Hematopoietic multipotent progenitor cell treated with erythropoietin and hydrocortisone succinate and interleukin-3 and kit ligand, for 15 days (in vitro differentiated cells): Measurements from ENCODE around the gene WDR20.
"Not testable (repeated sequence)": the region's sequence is repeated elsewhere in the genome, so short reads cannot be mapped to it uniquely, and the experiment has no call there.

ENCODE experiments used
- DNase-seq: peaks from one replicate; pipeline ENCODE4 v3.0.0-alpha.2; 2015; ENCODE audit warnings: low spot score

The WDR20 gene, protein sequence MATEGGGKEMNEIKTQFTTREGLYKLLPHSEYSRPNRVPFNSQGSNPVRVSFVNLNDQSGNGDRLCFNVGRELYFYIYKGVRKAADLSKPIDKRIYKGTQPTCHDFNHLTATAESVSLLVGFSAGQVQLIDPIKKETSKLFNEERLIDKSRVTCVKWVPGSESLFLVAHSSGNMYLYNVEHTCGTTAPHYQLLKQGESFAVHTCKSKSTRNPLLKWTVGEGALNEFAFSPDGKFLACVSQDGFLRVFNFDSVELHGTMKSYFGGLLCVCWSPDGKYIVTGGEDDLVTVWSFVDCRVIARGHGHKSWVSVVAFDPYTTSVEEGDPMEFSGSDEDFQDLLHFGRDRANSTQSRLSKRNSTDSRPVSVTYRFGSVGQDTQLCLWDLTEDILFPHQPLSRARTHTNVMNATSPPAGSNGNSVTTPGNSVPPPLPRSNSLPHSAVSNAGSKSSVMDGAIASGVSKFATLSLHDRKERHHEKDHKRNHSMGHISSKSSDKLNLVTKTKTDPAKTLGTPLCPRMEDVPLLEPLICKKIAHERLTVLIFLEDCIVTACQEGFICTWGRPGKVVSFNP

DNA sequence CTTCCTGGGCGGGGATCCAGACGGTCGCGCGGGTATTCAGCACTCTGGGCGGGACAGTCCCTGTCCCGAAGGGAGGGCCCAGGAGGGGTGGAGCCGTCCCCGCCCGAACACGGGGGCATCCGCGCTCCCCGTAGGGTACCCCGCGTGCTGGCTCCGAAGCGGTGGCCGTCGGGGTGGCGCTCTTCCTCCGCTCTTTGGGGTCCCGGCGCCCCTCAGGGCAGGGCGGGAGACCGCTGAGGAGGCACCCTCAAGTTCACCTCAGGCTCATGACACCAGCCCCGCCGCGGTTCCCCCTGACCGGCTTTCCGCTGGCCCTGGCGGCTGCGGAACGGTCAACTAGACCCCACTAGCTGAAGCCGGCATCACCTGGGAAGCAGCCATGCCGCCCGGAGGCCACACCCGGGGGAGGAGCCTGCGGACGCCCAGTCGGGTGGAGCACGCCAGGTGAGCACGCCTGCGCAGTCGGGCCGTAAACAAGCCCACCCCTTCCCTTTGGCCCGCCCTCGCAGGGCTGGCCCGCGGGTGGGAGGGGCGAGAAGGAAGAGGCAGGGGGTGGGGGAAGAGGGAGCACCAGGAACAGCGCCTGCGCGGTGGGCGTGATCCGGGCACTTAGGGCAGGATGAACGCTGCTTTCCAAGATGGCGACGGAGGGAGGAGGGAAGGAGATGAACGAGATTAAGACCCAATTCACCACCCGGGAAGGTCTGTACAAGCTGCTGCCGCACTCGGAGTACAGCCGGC, at the start of gene WDR20:
Gene WDR20 (plus strand): TSS at position 612 of the 741 bp plus-strand sequence. CDS start 27 bp downstream, at position 639.
- DNase-seq = peak; percentile 97

DNA sequence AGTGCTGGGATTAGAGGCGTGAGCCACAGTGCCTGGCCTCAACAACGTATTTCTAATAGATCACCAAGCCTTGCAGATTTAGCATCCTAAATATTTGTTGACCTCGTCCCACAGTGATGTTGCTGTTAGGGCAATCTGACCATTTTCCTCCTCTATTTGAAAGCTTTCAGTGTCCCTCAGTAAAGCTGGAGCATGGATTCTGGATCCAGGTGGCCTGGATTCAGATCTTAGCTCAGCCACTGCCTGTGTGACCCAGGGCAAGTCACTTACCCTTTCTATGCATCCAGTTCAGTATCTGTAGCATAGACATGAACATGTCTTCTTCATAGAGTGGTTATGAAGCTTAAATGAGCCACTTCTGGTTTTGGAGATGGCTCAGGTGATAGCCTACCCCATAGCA, 49.0 kb upstream of the WDR20 start:
- DNase-seq = no peak

DNA sequence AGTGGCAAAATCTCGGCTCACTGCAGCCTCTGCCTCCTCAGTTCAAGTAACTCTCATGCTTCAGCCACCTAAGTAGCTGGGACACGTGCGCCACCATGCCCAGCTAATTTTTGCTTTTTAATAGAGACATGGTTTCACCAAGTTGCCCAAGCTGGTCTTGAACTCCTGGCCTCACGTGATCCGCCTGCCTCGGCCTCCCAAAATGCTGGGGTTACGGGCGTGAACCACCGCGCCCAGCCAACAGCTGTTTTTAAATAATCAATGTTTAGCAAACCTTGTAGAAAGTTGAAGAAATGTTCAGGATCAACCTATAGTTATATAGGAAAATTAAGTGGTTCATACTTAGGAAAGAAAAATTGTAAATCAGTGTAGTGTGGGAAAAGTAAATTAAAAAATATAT, 46.9 kb upstream of the WDR20 start:
- DNase-seq = no peak

DNA sequence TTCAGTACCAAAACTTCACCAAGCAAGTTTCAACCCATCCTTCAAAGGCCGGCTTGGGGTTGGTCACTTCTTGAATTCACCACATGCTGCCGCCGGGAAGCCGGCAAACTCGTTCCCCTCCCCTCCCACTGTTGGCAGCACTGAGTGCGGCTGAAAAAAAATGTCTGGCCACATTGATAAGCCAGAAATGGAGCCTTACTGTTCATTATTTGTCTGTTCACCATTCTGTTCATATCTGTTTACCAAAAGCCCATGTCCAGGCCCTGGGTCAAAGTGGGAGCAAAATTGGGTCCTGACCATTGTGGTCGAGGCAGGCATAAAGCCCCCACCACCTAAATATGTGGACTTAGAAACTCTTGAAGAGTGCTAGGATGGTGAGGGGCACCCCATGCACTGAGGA, 45.6 kb upstream of the WDR20 start:
- DNase-seq = peak; percentile 77

DNA sequence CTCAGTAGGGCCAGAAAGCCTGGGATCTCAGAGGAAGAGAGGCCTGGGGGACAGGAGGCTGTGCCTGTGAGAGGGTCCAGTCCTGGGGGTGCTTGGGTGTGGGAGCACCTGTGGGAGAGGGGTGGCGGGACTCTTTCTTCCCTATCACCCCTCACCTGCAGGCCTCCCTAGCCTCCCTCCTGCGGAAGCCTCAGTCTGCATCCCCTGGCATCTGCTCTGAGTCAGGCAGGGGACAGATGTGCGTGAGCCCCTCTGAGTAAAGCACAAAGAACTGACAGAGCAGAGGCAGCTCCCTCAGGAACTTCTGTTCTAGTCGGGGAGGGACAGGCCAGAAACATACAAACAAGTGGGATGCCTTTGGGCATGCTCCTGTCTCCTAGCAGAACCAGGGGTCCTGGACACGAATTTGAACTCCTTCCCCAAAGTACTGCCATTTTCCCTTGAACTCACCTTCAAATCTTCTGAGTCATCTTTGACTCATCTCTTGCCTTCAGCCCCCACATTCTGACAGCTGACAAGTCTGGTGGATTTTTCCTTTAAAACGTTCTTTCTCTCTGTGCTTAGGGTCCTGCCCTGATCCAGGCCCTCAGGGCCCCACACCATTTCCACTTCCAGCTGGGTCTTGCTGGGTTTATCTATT, 44.3 kb upstream of the WDR20 start:
- peak; percentile 35 for DNase-seq

DNA sequence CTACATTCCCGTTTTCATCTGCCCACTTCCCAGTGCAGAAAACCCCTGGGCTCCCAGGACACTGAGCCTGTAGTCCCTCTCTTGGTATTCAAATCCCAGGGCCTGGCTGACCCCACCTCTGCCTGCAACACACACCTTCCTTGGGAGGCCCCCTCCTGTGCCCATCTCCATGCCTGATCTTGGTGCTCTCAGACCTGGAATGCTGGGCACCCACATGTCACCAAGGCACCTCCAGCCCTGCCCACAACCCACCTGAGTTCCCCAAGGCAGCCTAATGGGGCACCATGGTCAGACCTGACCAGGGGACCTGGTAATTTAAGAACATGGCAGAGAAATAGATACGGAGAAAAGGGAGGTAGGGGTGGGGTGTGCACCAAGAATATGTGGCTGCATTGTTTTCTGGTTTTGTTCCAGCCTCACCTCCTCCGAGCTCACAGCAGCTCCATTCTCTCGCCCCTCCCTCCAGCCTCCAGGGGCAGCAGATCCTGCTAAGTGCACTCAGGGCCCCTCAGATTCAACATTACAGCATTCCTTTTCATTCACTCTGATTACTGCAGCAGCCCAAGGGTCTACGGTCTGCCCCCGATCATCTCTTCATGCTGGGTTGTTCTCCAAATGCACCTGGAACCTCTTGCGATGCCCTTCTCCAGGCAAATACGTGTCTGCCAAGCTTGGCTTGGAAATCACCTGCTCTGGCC, 43.7 kb upstream of the WDR20 start:
- DNase-seq = no peak

DNA sequence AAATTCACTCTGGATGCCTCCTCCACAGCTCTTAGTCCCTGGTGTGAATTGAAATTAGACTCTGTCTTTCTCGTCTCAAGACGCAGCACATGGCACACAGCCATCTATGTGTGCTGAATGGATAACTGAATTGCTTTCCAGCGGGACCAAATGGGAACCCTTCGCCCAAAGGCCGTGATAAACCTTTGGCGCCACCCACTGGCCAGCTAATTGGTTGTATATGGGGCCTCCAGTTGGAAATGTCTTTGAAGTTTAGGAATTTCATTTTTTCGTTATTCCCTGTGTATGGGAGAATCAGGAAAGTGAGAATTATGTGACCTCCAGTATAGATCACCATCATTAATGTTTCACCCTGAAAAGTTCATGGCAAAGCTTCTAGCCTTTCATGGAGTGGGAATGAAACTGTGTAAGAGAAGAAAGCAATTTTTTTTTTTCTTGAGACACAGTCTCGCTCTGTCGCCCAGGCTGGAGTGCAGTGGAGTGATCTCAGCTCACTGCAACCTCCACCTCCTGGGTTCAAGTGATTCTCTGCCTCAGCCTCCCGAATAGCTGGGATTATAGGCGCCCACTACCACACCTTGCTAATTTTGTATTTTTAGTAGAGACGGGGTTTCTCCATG, 43.0 kb upstream of the WDR20 start:
- peak; percentile 82 for DNase-seq

DNA sequence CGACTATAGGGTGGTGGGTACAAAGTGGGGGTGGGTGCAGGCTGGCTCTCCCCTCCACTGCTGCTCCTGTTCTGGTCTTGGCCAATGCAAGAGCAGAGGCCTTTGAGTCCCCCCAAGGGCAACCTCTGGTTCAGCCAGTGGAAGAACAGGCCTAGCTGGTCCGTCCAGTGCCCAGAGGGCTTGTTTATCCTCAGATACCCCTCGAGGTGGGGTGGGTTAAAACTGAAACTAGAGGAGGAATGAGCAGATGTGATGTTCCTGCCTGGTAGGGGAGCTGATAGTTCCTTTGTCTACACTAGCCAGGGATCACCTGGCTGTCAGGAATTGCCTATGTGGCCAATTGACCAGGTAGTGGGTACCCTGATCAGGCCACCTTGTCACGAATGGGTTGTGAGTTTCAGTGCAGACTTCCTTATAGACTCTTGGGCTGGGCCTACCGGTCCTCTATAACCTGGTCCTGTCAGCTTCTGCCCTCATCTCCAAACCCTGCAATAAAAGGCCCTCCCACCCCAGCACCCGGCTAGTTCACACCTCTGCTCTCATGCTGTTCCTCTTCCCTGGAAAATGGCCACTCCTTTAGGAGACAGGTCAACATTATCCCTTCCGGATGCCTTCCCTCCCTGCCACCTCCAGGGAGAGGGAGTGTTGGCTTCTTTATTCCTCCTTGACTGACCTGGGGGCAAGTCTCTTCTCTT, 42.1 kb upstream of the WDR20 start:
- no peak for DNase-seq

DNA sequence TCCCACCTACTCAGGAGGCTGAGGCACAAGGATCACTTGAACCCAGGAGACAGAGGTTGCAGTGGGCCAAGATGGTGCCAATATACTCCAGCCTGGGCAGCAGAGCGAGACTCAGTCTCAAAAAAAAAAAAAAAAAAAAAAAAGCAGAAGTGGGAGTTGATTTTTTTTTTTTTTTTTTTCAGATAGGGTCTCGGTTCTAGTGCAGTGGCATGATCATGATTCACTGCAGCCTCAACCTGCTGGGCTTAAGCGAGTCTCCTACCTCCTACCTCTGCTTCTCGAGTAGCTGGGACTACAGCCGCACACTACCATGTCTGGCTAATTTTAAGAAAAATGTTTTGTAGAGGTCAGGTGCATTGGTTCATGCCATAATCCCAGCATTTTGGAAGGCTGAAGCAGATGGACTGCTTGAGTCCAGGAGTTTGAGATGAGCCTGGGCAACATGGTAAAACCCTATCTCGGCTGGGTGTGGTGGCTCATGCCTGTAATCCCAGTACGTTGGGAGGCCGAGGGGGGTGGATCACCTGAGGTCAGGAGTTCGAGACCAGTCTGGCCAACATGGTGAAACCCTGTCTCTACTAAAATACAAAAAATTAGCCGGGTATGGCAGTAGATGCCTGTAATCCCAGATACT, 36.5 kb upstream of the WDR20 start:
- DNase-seq = no peak

DNA sequence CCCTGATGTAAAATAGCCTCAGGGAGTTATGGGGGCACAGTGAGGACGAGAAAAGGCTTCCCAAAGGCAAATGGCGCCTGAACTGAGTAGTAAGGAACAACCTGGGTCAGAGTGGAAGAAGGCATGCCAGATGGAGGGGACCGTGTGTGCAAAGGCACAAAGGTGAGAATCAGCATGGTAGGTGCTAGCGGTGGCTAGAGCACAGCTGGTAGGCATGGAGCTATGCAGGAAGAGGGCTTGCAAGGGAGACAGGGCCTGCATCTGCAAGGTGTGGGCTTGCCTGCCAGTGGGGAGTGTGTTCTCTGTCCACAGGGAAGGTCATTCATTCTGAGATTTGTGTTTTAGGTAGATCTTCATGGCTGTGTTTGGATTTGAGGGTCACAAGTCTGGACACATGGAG, 34.3 kb upstream of the WDR20 start:
- DNase-seq = no peak

DNA sequence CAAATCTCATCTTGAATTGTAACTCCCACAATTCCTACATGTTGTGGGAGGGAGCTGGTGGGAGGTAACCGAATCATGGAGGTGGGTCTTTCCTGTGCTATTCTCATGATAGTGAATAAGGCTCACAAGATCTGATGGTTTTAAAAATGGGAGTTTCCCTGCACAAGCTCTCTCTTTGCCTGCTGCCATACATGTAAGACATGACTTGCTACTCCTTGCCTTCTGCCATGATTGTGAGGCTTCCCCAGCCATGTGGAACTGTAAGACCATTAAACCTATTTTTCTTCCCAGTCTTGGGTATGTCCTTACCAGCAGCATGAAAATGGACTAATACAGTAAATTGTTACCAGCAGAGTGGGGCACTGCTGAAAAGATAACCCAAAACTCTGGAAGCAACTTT, 30.4 kb upstream of the WDR20 start:
- not testable (repeated sequence) for DNase-seq

DNA sequence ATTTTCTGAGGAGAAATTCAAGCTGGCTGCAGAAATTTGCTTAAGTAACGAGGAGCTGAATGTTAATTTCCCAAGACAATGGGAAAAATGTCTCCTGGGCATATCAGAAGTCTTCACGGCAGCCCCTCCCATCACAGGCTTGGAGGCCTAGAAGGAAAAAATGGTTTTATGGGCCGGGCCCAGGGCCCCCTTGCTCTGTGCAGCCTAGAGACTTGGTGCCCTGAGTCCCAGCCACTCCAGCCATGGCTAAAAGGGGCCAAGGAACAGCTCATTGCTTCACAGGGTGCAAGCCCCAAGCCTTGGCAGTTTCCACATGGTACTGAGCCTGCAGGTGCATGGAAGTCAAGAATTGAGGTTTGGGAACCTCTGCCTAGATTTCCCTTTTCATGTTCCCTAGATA, 28.6 kb upstream of the WDR20 start:
- no peak for DNase-seq

DNA sequence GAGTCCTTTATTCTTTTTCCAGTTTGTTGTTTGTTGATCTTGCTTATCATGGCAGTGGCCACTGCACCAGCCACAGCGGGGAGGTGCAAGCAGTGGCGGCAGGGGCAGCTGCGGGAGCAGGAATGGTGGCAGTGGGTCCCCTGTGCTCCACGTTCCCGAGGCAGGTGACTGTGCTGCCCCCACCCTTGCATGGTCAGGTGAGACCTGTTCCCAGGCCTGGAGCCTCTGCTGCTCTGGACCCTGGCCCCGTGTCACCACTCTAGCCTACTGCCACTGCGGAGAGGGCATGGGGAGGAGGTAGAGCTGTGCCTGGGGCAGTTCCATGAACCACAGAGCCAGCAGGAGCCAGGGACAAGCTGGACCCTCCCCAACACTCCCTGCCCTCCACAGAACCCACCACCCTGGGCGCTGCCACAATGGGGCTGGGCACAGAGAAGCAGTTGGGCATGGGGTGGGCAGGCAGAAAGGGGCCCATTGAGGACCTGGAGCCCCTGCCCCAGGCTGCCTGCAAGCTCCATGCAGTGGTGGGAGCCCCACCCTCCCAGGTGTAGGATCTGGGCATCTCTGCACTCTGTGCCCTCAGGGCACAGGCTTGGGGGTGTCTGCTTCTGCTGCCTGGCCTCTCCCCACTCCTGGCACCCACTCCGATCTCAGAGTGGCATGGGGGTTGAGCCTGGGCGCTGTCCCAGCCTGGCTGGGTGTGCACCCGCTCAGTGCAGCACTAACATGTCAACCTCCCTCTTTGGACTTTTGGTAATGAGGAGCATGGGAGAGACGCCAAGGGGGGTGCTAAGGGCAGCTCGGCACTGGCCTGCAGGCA, 23.1 kb upstream of the WDR20 start:
- no peak for DNase-seq

DNA sequence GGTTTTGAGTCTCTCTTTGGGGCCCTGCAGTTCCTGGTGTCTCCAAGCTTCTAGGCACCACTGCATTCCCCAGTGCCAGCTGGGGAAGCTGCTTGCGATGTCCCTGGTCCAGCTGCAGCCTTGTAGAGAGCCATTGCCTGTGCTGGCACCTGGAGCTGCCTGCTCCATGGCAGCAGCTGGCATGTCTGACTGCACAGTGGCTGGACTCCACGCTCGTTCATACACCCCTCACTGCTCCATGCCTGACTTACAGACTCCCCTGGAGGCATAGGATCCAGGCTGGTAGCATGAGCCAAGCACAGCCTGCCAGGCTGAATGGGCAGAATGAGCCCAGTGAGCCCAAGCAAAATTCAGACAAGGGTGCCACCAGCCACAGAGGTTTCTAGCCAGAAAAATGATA, 21.8 kb upstream of the WDR20 start:
- no peak for DNase-seq

DNA sequence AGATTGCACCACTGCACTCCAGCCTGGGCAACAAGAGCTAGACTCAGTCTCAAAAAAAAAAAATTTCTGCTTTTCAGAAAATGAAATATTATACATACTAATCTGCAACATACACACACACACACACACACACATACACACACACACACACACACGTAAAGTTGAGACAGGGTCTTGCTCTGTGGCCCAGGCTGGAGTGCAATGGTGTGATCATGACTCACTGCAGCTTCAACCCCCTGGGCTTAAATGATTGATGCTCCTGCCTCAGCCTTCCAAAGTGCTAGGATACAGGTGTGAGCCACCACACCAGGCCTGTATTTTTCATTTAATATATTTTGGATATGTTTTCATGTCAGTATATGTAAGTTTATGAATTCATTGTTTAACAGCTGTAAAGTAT, 18.8 kb upstream of the WDR20 start:
- no peak for DNase-seq

DNA sequence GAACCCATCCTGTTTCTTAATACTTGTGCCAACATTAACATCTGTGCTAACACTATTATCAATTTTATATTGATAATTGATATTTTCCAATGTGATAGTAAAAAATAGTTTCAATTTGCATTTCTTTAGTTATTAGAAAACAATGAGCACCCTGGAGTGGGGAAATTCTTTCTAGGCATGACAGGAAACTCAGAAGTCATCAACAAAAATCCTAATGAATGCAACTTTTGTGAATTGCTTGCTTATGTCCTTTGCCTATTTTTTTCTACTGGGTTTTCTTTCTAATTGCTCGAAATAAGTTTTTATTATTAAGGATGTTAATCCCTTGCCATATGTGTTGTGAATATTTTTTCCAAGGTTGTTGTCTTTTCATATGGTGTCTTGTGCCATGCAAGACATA, 18.1 kb upstream of the WDR20 start:
- DNase-seq = no peak

DNA sequence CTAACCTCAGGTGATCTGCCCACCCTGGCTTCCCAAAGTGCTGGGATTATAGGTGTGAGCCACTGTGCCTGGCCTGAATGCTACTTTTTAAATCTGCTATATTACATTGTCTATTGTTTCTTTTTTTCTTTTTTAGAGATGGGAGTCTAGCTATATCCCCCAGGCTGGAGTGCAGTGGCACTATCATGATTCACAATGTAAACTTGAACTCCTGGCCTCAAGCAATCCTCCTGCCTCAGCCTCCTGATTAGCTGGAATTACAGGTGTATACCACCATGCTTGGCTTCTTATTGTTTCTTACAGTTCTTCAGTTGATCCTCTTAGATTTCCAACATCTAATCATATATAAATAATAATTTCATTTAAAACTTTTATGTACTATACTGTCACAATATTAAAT, 15.3 kb upstream of the WDR20 start:
- DNase-seq = no peak

DNA sequence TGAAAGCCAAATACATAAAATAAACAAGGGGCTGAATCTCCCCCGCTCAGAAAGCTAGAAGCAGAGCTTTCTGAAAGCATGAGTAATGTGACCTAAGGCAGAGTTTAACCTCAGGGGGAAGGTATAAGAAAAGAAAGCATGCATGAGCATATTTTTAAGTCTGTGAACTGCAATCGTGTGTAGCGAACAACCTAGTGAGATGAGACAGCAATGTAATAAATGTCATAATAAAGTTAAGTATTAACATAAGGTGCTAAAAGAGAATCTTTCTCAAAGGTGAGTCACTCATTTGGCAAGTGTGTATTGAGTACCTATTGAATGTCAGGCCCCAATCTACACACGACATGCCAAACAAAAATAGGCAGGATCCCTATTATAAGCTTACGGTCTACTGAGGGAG, 14.2 kb upstream of the WDR20 start:
- DNase-seq = no peak

DNA sequence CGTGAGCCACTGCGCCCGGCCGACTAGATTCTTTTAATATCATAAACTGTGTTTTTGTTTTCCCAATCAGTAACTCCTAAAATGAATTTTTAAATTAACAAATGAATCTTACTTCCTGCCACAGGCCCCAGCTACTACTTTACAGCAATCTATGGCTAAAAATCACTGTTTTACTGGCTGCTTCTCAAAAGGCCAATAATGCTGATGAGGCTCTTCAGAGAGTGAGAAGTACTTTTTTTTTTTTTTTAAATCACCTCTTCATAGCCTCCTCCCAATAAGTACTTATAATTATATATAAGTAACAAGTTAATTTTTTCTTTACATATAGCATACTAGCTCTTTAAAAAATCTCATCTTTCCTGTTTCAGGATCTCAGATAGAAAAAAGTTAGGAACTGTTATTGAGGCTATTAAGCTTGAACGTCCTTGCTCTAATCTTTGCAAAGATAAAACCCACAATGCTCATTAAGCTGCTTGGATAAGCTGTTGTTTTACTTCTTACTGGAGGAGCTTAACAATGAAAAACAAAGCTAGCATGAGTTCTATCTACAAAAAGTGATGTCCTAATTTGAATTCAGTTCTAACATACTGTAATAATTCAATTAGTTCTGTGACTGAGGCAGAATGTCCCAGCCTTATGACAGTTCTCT, 12.8 kb upstream of the WDR20 start:
- no peak for DNase-seq
